C4-2B (cell line): ENCODE measurements around the gene LRRC4.

ENCODE experiments used
- H3K27ac ChIP-seq: fragments of 450-650 bp; 2 replicates; pipeline ENCODE4 v1.5.1; 2017
- CTCF ChIP-seq: fragments of 450-650 bp; conservative IDR thresholded peaks from 2 replicates; pipeline ENCODE4 v1.5.1; 2017; ENCODE audit warnings: mild to moderate bottlenecking
- ZFX ChIP-seq: fragments of 450-650 bp; IDR thresholded peaks from 2 replicates; pipeline ENCODE4 v1.6.1; 2017

Gene LRRC4

GRCh38 chr7:128024151-128024550 is 7.1 kb downstream of the LRRC4 start:
- TF ChIP-seq CTCF (no peak), ZFX (no peak)
- no peak overlapping the region for H3K27ac ChIP-seq

- TF ChIP-seq CTCF (no peak), ZFX (no peak)
- no peak overlapping the region for H3K27ac ChIP-seq
Measured at GRCh38 chr7:128022631-128023532, 8.4 kb downstream of the LRRC4 start.

- TF ChIP-seq CTCF (no peak), ZFX (no peak)
- H3K27ac ChIP-seq, result no peak overlapping the region
Measured at GRCh38 chr7:128021366-128021765, 9.9 kb downstream of the LRRC4 start.

GRCh38 chr7:128020159-128020558 is 11.1 kb downstream of the LRRC4 start:
- no peak; the same call in 1 of the 2 replicates for TF ChIP-seq CTCF
- no peak for TF ChIP-seq ZFX
- no peak overlapping the region for H3K27ac ChIP-seq

GRCh38 chr7:128019288-128019687 is 11.9 kb downstream of the LRRC4 start:
- no peak for TF ChIP-seq ZFX
- no peak for TF ChIP-seq CTCF
- H3K27ac ChIP-seq, result no peak overlapping the region

GRCh38 chr7:128017862-128018845 is 13.1 kb downstream of the LRRC4 start:
- no peak overlapping the region for H3K27ac ChIP-seq
- TF ChIP-seq ZFX (no peak), CTCF (no peak)
